ENCODE measurements around the gene ACADS.

ACADS gene

DNA sequence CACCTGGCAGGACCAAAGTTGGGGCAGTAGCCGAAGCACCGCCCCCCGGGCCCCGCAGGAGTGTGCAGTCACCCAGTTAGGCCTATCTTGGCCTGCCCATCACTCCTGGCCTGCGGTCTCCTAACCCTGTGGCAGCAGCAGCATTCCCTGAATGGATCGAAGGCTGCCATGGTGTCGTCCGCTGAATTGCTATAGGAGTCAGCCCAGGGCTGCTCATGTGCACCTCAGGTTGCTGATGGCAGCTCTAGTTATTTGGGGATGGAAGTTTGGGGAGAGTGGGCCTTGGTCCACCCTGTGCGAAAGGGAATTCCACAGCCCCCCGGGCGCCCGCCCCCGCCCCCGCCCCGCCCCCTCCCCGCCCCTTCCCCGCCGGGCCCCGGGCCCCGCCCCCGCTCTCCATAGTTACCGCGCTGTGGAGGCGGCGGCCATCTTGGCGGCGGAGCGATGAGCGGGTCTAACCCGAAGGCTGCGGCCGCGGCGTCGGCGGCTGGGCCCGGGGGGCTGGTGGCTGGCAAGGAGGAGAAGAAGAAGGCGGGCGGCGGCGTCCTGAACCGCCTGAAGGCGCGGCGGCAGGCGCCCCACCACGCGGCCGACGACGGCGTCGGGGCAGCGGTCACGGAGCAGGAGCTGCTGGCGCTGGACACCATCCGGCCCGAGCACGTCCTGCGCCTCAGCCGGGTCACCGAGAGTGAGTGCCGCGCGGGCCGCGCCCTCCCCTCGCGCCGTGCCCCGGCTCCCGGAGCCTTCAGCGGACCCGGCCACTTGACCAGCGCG, 15.4 kb upstream of the ACADS start, which contains the start of gene UNC119B:
TSS of gene UNC119B (plus strand) at position 428 of the 774 bp plus-strand sequence. CDS start at position 445, 17 bp downstream.
- peaks cover 0 to 26% (median 16%) of the 10 kb centered on the region in 3 donors for H3K36me3 ChIP-seq
- H3K9me3 ChIP-seq = no peaks in the 10 kb centered on the region
- peaks cover 0 to 23% (median 16%) of the 10 kb centered on the region in 4 donors for H3K4me1 ChIP-seq
- TF ChIP-seq, protein P1, sequence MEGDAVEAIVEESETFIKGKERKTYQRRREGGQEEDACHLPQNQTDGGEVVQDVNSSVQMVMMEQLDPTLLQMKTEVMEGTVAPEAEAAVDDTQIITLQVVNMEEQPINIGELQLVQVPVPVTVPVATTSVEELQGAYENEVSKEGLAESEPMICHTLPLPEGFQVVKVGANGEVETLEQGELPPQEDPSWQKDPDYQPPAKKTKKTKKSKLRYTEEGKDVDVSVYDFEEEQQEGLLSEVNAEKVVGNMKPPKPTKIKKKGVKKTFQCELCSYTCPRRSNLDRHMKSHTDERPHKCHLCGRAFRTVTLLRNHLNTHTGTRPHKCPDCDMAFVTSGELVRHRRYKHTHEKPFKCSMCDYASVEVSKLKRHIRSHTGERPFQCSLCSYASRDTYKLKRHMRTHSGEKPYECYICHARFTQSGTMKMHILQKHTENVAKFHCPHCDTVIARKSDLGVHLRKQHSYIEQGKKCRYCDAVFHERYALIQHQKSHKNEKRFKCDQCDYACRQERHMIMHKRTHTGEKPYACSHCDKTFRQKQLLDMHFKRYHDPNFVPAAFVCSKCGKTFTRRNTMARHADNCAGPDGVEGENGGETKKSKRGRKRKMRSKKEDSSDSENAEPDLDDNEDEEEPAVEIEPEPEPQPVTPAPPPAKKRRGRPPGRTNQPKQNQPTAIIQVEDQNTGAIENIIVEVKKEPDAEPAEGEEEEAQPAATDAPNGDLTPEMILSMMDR (IDR thresholded peaks at IDR 0.05) = peak in 1 of 2 experiments; percentile 10
- H3K4me3 ChIP-seq = peak within 1 kb of the TSS; percentile 65 to 91
- H3K27me3 ChIP-seq = no peaks in the 10 kb centered on the region
- peak within 1 kb of the TSS; percentile 89 to 90 for H3K27ac ChIP-seq
- DNase-seq = peak; percentile 59 to 83
- intact Hi-C loops (cut with DNase I; ENCODE audit: low total_unique reads) = loop anchor here (2.0 to 10.0 kb wide), 4 partner anchors 21 to 265 kb away; partner anchors contain the start of genes HNF1A and POP5

DNA sequence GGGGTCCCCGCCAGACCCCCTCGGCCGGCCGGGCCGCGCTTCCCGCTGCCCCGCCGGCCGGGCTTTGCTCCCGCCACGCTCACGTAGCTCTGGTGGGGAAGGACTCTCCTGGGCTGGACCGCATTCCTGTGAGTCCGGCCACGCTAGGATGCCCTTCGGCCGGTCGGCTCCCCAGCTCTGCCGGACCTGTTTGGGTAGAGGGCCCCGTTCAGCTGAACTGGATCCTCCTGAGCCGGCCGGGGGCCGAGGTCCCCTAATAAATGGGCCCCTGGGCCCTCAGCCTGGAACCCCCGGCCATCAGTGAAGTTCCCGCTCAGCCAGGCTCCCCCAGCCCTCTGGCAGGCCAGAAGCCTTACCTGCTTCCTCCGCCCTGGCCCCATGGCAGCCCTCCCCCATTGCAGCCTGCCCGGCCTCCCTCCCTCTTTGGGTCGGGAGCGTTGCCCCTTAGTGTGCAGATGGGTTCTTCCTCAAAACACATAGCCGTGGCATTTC, 14.8 kb upstream of the ACADS start:
- H3K27ac ChIP-seq = peak overlapping the region; percentile 89 to 90
- H3K9me3 ChIP-seq = no peaks in the 10 kb centered on the region
- intact Hi-C loops (cut with DNase I; ENCODE audit: low total_unique reads) = loop anchor here (2.0 to 10.0 kb wide), 4 partner anchors 22 to 264 kb away; partner anchors contain the start of genes HNF1A and POP5
- no peaks in the 10 kb centered on the region for H3K27me3 ChIP-seq
- TF ChIP-seq, protein P1 (IDR thresholded peaks at IDR 0.05) = no peak
- peaks cover 5 to 28% (median 16%) of the 10 kb centered on the region in 3 donors for H3K36me3 ChIP-seq
- peaks cover 0 to 23% (median 16%) of the 10 kb centered on the region in 4 donors for H3K4me1 ChIP-seq
- DNase-seq = no peak
- H3K4me3 ChIP-seq = peak overlapping the region; percentile 65 to 91

DNA sequence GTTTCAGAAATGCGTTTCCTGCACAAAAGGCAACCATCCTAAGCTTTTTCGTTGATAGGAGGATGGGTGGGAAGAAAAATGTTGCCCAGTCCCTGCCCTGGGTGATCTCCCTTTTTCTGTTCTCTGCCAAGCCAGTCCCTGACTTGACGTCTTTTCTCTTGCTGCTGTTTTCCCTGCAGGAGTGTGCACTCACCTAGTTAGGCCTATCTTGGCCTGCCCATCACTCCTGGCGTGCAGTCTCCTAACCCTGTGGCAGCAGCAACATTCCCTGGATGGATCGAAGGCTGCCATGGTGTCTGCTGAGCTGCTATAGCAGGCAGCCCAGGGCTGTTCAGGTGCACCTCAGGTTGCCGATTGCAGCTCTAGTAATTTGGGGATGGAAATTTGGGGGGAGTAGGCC, 14.2 kb upstream of the ACADS start:
- Histone ChIP-seq H3K36me3 (peaks cover 8 to 33% (median 21%) of the 10 kb centered on the region in 3 donors), H3K9me3 (no peaks in the 10 kb centered on the region), H3K27ac (peak overlapping the region; percentile 89 to 90), H3K4me3 (peak overlapping the region; percentile 65 to 91), H3K4me1 (peaks cover 0 to 23% (median 16%) of the 10 kb centered on the region in 4 donors), H3K27me3 (no peaks in the 10 kb centered on the region)
- DNase-seq = no peak
- intact Hi-C loops (cut with DNase I; ENCODE audit: low total_unique reads) = loop anchor here (2.0 to 10.0 kb wide), 4 partner anchors 23 to 263 kb away; partner anchors contain the start of genes HNF1A and POP5
- TF ChIP-seq, protein P1 (IDR thresholded peaks at IDR 0.05) = no peak

DNA sequence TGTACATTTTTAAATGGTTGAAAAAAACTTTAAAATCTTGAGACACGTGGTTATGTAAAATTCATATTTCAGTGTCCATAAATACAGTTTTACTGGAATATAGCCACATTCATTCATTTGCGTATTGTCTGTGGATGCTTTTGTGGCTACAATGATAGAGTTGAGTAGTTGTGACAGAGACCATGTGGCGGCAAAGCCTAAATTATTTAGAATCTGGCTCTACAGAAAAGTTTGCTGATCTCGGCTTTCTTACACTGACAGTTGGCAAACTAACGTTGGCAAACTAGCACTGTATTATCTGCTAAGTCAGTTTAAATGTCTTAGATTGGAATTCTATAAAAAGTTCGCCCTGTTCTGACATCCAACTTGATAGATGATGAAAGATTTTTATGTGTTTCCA, 13.0 kb upstream of the ACADS start:
- intact Hi-C loops (cut with DNase I; ENCODE audit: low total_unique reads) = loop anchor here (5.0 to 10.0 kb wide), 3 partner anchors 65 to 262 kb away; partner anchors contain the start of genes HNF1A and POP5
- H3K4me1 ChIP-seq = peaks cover 0 to 23% (median 16%) of the 10 kb centered on the region in 4 donors

DNA sequence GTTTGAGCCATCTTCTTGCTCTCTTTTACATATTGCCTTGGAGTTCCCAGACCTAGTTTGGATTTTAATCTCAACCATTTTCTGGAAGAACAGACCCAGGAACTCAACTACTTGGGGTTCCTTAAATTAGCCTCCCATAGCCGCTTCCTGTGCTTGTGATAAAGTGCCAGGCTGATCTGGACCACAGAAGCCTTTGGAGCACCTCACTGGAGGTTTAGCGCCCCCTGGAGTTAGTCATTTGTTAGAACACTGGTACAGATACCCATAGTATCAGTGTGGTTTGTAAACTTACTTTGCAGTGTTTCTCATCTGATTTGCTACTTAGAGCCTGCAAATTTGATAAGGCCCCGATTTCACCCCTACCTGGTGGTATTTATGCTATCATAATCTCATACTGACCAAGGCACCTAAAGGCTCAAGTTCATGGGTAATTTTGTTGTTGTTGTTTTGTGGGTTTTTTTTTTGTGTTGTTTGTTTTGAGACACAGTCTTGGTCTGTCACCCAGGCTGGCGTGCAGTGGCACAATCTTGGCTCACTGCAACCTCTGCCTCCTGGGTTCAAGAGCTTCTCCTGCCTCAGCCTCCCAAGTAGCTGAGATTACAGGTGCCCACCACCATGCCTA, 11.7 kb upstream of the ACADS start:
- DNase-seq = peak in 1 of 2 donors; percentile 63
- intact Hi-C loops (cut with DNase I; ENCODE audit: low total_unique reads) = loop anchor here (5.0 to 10.0 kb wide), 3 partner anchors 67 to 261 kb away; partner anchors contain the start of genes HNF1A and POP5
- Histone ChIP-seq H3K27me3 (no peaks in the 10 kb centered on the region), H3K4me3 (no peak overlapping the region), H3K4me1 (peaks cover 0 to 23% (median 16%) of the 10 kb centered on the region in 4 donors), H3K27ac (no peak overlapping the region), H3K36me3 (peaks cover 31 to 59% (median 45%) of the 10 kb centered on the region in 3 donors), H3K9me3 (no peaks in the 10 kb centered on the region)
- TF ChIP-seq, protein P1 (IDR thresholded peaks at IDR 0.05) = peak; percentile 79 to 87

More for the DNA sequence above, 13.0 kb upstream of the ACADS start:
- Histone ChIP-seq H3K9me3 (no peaks in the 10 kb centered on the region), H3K36me3 (peaks cover 19 to 45% (median 33%) of the 10 kb centered on the region in 3 donors), H3K27me3 (no peaks in the 10 kb centered on the region), H3K4me3 (no peak overlapping the region), H3K27ac (no peak overlapping the region)
- no peak for DNase-seq
- TF ChIP-seq, protein P1 (IDR thresholded peaks at IDR 0.05) = no peak

All from tibial artery (tissue), 4 donors.